ENCODE data around the gene CYP19A1.

DNA sequence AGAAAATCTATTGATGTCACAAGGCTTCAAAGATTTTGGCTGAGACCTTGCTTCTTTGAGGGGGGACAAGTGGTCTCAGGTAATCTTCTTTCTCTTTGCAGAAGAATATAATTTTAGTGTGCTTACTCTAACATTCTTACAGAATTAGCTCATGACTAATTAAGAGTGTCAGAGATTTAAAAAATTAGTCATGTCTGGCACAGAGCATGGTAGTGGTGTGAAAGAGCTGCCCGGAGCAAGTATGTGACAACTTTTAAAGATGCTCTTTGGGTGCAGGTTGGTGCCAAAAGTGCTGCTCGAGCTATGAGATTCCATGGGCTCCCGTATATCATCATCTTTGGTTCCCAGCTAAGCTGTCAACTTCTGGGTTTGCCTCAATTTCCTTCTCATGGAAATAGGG lies 31.1 kb downstream of the CYP19A1 start:
- TF ChIP-seq CTCF (IDR thresholded peaks at IDR 0.05) (no peak), EZH2 (IDR thresholded peaks at IDR 0.05; ENCODE audit: borderline replicate concordance, insufficient read depth, low read depth, low read length, poor library complexity, severe bottlenecking) (no peak)
